PC-3 (cell line): Measurements from ENCODE around the gene ZNF385C. TPM values are rescaled to one million over a fixed set of nuclear protein-coding genes. Genes with fewer than 3 reads are reported as not detected.
A peak's percentile ranks its signal among the peaks of the same experiment; 100 is the strongest.

ENCODE experiments used
- ATAC-seq: fragments of 200-7000 bp; cut with Tn5 transposase; 2 replicates; pipeline ENCODE4 v1.9.1; 2020; ENCODE audit warnings: mild to moderate bottlenecking, moderate library complexity
- BruUV-seq: library from RNA; stranded (reverse); fragments of 400-500 nt; replicated peaks from 2 replicates; lab custom pipeline; 2021; lab: Mats Ljungman, UMichigan
- CTCF ChIA-PET: fragments of 300-600 bp; sonication (Branson Sonifier 250); formaldehyde crosslinking; loops from one replicate; lab custom pipeline; 2022; ENCODE audit warnings: antibody characterized with exemption; lab: Charles Lee
- POLR2A ChIA-PET: fragments of 300-600 bp; sonication (Branson Sonifier 250); formaldehyde crosslinking; loops from one replicate; lab custom pipeline; 2022; ENCODE audit warnings: antibody characterized with exemption; ENCODE audit not compliant: unreplicated experiment; lab: Charles Lee
- DNase-seq: peaks from one replicate; pipeline ENCODE4 v3.0.0-alpha.2; 2015
- H2AFZ ChIP-seq: fragments of 300-600 bp; sonication (generic); 2 replicates; pipeline ENCODE4 v1.6.0; 2016; ENCODE audit warnings: antibody characterized with exemption, low read length
- H3F3A ChIP-seq: fragments of 300-600 bp; sonication (generic); one replicate; pipeline ENCODE4 v1.6.0; 2017; ENCODE audit warnings: antibody characterized with exemption, low read length, control low read depth, mild to moderate bottlenecking; ENCODE audit not compliant: unreplicated experiment
- H3K27ac ChIP-seq: fragments of 300-600 bp; sonication (generic); 2 replicates; pipeline ENCODE4 v1.5.1; 2016; ENCODE audit warnings: mild to moderate bottlenecking, low read length
- H3K27me3 ChIP-seq: fragments of 300-600 bp; sonication (generic); 2 replicates; pipeline ENCODE4 v1.6.1; 2016; ENCODE audit warnings: low read length, mixed read lengths
- H3K36me3 ChIP-seq: fragments of 300-600 bp; sonication (generic); 2 replicates; pipeline ENCODE4 v1.6.1; 2016; ENCODE audit warnings: low read depth, mixed run types, low read length, mixed read lengths
- H3K4me1 ChIP-seq: fragments of 300-600 bp; sonication (generic); 2 replicates; pipeline ENCODE4 v1.5.1; 2016; ENCODE audit warnings: low read length; ENCODE audit not compliant: insufficient read depth
- H3K4me2 ChIP-seq: fragments of 300-600 bp; sonication (generic); 2 replicates; pipeline ENCODE4 v1.6.0; 2016; ENCODE audit warnings: low read length
- H3K4me3 ChIP-seq: fragments of 300-600 bp; sonication (generic); 2 replicates; pipeline ENCODE4 v1.5.1; 2016; ENCODE audit warnings: mild to moderate bottlenecking, low read length, mixed read lengths
- H3K79me2 ChIP-seq: fragments of 300-600 bp; sonication (generic); 2 replicates; pipeline ENCODE4 v1.6.1; 2017; ENCODE audit warnings: low read length, mixed read lengths
- H3K9ac ChIP-seq: fragments of 300-600 bp; sonication (generic); 2 replicates; pipeline ENCODE4 v1.6.0; 2016; ENCODE audit warnings: mild to moderate bottlenecking, low read length
- H3K9me2 ChIP-seq: fragments of 300-600 bp; sonication (generic); replicated peaks from 2 replicates; pipeline ENCODE4 v1.6.1; 2016; ENCODE audit warnings: mixed run types, low read length, mixed read lengths
- H3K9me3 ChIP-seq: fragments of 300-600 bp; sonication (generic); 2 replicates; pipeline ENCODE4 v1.6.1; 2016; ENCODE audit warnings: low read length, mixed read lengths
- H4K20me1 ChIP-seq: fragments of 300-600 bp; sonication (generic); 2 replicates; pipeline ENCODE4 v1.6.1; 2016; ENCODE audit warnings: low read length, mixed read lengths
- EZH2 ChIP-seq: fragments of 300-600 bp; sonication (generic); IDR thresholded peaks from one replicate; pipeline ENCODE4 v1.6.1; 2017; ENCODE audit warnings: antibody characterized with exemption, mild to moderate bottlenecking, low read length; ENCODE audit not compliant: unreplicated experiment
- EZH2phosphoT487 ChIP-seq: fragments of 300-600 bp; sonication (generic); IDR thresholded peaks from 2 replicates; pipeline ENCODE4 v1.6.1; 2018; ENCODE audit warnings: mild to moderate bottlenecking, antibody characterized with exemption, low read length, borderline replicate concordance
- intact Hi-C: fragments of 100-400 bp; cut with micrococcal nuclease; formaldehyde crosslinking; loops from 2 replicates; pipeline ENCODE4 v1.9.0; 2023
- total RNA-seq: library from RNA; depleted of rRNA; stranded (reverse); fragments of >200 nt; gene quantifications from 2 replicates; pipeline ENCODE4 v1.2.3, GENCODE V29; 2014
- TF ChIP-seq, protein P1 (sequence below): fragments of 300-600 bp; sonication (generic); conservative IDR thresholded peaks from 2 replicates; pipeline ENCODE4 v1.5.1; 2017; ENCODE audit warnings: antibody characterized with exemption, low read depth, mild to moderate bottlenecking, low read length

Gene ZNF385C
- total RNA-seq, 1 experiment from 2014 or later = 0.04 TPM

DNA sequence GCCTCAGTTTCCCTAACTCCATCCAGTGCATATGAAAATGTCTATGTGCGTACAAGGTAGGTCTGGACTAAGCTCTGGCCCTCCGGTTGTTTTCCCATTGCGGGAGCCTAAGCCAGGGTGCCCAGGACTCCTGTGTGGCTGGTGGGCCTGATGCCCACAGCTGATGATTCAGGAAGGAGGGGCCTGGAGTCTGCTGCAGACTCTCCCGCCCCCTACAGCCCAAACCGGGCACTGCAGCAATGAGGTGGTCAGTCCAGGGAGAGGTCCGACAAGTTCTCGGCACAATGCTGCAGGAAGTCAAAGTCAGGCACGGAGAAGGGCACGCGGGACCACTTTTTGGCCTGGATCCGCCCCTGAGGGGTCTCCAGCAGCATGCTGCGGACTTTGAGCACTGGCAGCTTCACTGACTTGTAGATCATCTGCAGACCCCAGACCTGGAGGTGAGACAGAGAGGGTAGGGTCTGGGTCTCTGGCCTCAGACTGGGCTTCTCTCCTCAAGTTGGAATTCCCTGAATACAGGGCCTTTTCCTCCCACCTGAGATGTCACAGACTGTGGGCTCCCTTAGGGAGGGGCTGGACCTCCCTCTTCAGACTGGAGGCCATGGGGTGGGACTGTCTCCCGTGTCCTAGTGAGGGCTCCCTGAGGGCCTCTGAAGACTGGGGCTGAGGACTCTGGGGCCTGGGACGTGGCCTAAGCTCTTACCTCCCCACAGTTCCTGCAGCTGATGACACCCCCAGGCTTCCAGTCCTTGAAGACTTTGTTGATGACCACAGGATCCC is 3.4 kb upstream of the ZNF385C start:
- ChIA-PET POLR2A (no interaction called here), CTCF (interaction anchor here (0.6 to 0.7 kb wide), 2 partner anchors 34 to 418 kb away, joined by 3 to 4 read pairs; no protein-coding TSS in a partner anchor)
- intact Hi-C loops = no loop called here
- peak; percentile 40 for ATAC-seq
- H3K79me2 ChIP-seq = no peaks in the 10 kb centered on the region
- H3K27ac ChIP-seq = no peak overlapping the region
- DNase-seq = peak; percentile 51
- H3K4me2 ChIP-seq = no peak overlapping the region
- H2AFZ ChIP-seq = no peak overlapping the region
- no peak overlapping the region for H3K4me3 ChIP-seq
- no peaks in the 10 kb centered on the region for H3F3A ChIP-seq
- H3K36me3 ChIP-seq = no peaks in the 10 kb centered on the region
- no peak for TF ChIP-seq EZH2
- TF ChIP-seq, protein P1, sequence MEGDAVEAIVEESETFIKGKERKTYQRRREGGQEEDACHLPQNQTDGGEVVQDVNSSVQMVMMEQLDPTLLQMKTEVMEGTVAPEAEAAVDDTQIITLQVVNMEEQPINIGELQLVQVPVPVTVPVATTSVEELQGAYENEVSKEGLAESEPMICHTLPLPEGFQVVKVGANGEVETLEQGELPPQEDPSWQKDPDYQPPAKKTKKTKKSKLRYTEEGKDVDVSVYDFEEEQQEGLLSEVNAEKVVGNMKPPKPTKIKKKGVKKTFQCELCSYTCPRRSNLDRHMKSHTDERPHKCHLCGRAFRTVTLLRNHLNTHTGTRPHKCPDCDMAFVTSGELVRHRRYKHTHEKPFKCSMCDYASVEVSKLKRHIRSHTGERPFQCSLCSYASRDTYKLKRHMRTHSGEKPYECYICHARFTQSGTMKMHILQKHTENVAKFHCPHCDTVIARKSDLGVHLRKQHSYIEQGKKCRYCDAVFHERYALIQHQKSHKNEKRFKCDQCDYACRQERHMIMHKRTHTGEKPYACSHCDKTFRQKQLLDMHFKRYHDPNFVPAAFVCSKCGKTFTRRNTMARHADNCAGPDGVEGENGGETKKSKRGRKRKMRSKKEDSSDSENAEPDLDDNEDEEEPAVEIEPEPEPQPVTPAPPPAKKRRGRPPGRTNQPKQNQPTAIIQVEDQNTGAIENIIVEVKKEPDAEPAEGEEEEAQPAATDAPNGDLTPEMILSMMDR = peak; percentile 74
- H3K4me1 ChIP-seq = peaks cover 3% of the 10 kb centered on the region; the same call in 1 of the 2 replicates
- no peaks in the 10 kb centered on the region for H3K27me3 ChIP-seq
- no peak overlapping the region for H3K9ac ChIP-seq
- no peaks in the 10 kb centered on the region for H4K20me1 ChIP-seq
- H3K9me2 ChIP-seq = no peaks in the 10 kb centered on the region
- no peaks in the 10 kb centered on the region for H3K9me3 ChIP-seq
- BruUV-seq = no TSS peak

DNA sequence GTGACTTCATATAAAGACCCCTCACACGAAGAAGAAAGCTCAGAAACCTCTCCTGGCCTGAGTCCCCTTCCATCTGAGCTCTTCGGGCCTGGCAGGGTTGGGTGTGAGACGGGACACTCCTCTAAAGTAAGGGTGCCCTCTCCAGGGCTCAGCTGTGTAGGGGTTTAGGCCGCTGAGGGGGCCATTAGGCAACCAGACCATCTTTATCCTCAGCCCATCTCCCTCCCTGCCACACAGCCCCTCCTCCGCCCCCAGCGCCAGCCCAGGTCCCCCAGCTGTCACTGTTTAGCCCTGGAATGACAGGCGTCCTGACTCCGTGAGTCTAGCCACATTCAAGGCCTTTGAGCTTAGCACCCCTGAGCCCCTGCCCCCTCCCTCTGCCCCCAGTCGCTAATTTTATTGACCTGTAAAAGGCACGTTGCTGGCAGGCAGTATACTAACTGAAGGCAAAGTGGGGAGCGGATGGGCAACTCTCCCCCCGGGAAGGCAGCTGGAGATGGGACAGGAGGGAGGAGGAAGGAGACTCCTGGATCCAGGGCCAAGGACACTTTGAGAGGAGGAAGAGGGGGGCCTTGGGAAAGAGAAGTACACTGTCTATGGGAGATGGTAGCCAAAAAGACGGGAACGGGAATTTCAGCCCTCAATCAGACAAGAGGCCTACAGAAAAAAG is 592 bp upstream of the ZNF385C start:
- H3K4me2 ChIP-seq = no peak overlapping the region
- H2AFZ ChIP-seq = no peak overlapping the region
- no peaks in the 10 kb centered on the region for H3F3A ChIP-seq
- ChIA-PET POLR2A (no interaction called here), CTCF (no interaction called here)
- H3K4me1 ChIP-seq = peaks cover 3% of the 10 kb centered on the region; the same call in 1 of the 2 replicates
- no peak for DNase-seq
- H3K27me3 ChIP-seq = no peaks in the 10 kb centered on the region
- intact Hi-C loops = no loop called here
- no peaks in the 10 kb centered on the region for H3K79me2 ChIP-seq
- no peak overlapping the region for H3K27ac ChIP-seq
- no peaks in the 10 kb centered on the region for H3K9me2 ChIP-seq
- H3K36me3 ChIP-seq = no peaks in the 10 kb centered on the region
- no peak overlapping the region for H3K4me3 ChIP-seq
- TF ChIP-seq, protein P1 = no peak
- no peak for TF ChIP-seq EZH2
- TF ChIP-seq EZH2phosphoT487 = no peak
- no peaks in the 10 kb centered on the region for H3K9me3 ChIP-seq
- H4K20me1 ChIP-seq = no peaks in the 10 kb centered on the region
- BruUV-seq = no TSS peak
- no peak for ATAC-seq
- H3K9ac ChIP-seq = no peak overlapping the region
